ENCODE data around the gene CABLES1.

The CABLES1 gene

DNA sequence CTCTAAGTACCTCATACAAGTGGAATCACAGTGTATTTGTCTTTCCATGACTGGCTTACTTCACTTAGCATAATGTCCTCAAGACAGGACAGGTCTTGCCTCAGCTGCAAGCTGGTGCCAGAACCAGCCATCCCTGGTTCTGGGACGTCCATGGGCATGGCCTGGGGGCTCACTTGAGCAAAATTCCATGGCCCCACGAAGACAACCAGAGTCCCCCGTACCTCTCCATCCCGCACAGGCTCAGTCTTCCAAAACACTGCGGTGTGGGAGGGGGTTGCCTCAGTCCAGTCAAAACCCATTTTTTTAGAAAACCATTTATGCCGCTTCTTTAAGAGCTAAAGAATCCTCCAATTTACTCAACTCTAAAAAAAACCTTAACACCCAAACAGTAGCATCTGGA is 21.7 kb upstream of the CABLES1 start:
- no peak for DNase-seq (ENCODE audit: low spot score)

DNA sequence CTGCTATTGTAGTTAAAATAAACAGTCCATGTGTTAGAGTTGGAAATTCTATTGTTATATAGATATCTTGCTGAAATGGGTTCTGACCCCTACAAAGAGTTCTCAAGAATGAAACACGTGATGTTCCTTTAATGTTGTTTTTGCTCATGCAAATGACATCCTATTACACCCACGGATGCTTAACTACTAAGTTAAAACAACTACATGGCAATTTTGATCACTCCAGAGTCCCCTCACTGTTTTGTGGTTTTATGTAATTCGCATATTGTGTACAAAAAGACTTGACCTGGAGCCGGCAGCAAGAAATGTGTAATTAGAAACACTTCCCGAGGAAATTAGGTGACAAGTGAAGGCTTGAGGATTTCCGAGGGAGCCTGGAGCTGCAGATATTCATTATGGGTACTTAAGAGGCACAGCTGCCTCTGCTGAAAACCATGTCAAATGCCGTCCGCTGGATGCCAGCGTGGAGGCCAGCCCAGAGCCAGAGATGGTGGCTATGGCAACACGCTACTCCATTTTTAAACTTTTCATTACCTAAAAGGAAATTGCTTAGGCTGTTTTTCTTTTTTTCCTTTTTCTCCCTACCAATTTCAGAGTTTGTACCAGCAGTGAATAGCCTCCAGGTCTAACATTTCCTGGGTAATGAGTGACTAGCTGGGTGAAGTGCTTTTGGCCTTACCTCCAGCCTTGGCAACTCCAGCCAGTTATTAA is 21.0 kb upstream of the CABLES1 start:
- DNase-seq (ENCODE audit: low spot score): peak; percentile 13

DNA sequence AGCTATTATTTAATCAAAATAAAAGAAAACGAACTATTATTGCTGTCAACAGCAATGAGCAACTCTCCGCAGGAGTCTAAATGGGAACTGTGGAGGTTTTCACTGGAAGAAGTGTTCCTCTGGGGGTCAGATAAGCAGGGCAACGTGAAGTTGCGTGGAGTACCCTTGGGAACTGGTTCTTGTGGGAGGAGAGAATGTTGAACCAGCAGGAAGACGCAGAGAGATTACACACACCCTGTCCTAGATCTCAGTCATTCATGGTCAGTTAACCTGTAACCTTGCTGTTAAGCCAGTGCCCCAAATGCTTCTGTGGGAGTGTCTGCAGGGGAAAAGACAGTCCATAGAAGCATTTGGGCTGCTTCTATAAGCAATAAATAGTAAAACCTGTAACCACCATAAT is 20.4 kb upstream of the CABLES1 start:
- no peak for DNase-seq (ENCODE audit: low spot score)

DNA sequence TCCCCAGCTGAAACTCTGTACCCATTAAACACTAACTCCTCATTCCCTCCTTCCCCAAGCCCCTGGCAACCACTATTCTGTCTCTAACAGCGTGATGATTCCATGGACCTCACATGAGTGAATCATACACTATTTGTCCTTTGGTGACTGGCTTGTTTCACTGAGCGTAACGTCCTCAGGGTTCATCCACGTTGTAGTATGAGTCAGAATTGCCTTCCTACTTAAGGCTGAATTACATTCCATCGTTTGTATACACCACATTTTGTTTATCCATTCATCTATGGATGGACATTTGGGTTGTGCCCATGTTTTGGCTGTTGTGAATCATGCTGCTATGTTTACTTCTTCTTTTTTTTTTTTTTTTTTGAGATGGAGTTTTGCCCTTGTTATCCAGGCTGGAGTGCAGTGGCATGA is 19.6 kb upstream of the CABLES1 start:
- no peak for DNase-seq (ENCODE audit: low spot score)

DNA sequence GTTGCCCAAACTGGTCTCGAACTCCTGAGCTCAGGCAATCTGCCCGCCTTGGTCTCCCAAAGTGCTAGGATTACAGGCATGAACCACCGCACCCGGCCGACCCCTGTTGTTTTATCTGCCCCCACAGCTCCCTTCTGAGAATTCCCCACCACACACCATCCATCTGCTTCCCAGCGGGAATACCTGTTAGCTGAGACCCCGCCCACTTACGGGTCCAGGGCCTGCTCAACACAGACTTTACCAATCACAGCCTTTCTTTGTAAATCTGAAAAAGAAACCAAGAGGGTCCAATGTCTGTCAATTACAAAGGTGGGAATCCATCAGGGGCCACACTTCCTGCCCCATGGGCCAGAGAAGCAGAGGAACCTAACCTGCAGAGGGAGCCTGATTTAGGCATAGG is 14.2 kb upstream of the CABLES1 start:
- DNase-seq (ENCODE audit: low spot score): no peak

DNA sequence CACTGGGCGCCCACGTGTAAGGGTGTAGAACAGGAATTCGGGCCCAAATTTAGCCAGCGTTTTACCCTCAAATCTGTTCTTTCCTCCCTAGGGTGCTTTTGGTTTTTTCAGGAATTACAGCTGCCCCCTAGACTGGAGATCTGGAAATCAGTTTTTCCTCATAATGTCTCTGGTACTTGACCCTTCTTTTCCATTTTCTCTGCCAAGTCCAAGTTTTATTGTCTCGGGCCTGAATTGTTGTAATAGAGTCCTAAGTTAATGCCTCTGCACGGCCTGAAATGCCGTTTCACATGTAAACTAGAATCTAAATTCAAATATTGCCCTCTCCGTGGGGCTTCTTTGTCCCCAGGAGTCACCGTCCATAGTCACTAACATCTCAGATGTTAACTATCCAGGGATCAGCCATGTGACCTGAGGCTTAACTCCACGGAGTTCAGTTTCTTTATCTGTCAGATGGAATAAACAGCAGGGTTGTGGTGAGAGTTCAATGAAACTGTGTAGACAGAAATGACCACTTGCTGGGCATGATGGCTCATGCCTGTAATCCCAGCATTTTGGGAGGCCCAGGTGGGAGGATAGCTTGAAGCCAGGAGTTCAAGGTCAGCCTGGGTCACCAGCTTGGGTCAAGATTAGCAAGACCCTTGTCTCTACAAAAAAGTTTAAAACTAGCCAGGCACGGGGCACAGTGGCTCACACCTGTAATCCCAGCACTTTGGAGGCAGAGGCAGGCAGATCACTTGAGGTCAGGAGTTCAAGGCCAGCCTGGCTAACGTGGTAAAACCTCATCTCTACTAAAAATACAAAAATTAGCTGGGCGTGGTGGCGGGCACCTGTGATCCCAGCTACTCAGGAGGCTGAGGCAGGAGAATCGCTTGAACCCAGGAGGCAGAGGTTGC is 12.7 kb upstream of the CABLES1 start:
- no peak for DNase-seq (ENCODE audit: low spot score)

DNA sequence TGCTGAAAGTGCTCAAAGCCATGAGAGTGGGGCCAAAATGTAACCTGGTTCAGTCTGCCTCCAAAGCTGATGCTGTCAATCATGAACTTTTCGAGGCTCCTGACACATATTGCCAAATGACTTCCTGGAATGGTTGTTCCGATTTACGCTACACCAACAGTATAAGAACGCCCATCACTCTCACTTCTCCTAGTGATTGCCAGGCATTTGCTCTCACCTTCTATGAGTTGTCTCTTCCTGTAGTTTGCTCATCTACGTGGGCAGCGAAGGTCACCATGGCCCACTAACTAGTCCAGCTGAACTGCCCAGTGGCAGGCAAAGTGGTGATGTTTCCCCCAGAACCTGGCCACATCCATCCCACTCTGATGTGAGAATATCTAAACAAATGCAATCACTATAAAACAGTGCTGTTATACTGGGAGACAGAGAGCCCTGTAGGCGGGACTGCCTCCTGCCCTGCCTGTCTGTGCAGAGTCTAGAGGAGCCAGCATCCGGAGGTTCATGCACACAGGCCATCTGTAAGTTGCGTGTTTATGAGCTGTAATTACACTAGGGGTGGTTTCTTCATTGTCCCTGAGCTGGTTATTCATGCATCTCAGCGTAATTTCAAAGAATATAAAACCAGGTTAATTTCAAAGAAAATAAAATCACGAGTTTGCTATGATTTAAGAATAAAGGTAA is 8.8 kb upstream of the CABLES1 start:
- DNase-seq (ENCODE audit: low spot score): no peak

DNA sequence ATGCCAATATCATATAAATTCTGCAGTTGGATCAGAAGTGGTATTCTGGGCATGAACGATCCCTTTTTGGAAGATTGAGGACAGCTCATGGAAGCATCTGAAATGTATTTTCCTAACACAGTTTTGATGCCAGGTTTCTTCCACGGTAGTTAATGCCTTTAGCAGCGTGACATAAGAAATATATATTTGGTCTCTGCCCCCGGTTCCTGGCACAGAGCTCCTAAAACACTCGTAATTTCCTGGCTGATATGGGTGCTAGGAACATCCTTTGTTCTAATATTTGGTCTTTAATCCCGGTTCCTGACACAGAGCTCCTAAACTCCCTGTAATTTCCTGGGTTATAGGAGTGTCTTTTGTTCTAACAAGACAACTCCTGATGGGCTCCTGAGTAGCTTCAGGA is 8.2 kb upstream of the CABLES1 start:
- DNase-seq (ENCODE audit: low spot score): no peak

DNA sequence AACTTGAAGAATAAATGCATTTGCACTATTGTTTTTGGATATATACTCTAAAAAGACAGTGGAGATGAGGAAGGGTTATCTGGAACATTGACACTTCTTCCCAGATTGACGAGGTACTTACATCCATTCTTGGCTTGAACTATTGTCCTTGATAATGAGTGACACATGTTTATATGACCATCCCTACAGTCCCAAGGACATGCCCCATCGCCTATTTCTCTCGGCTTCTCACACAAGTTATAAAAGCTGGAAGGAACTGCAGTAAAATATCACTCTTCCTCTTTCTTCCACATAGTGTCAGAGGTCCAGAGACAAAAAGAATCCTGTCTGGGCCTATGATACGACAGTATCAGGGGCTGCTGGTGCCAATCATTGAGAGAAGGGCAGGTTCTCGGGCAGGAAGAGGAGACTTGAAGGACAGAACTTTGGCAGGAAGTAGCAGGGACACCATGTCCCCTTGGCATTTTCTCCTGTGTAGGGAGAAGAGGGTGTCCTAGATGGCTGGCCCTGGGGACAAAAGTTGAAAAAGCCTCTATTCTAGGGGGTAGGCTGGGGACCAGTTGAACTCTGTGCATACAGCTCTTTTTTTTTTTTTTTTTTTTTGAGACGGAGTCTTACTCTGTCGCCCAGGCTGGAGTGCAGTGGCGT is 5.8 kb upstream of the CABLES1 start:
- no peak for DNase-seq (ENCODE audit: low spot score)

DNA sequence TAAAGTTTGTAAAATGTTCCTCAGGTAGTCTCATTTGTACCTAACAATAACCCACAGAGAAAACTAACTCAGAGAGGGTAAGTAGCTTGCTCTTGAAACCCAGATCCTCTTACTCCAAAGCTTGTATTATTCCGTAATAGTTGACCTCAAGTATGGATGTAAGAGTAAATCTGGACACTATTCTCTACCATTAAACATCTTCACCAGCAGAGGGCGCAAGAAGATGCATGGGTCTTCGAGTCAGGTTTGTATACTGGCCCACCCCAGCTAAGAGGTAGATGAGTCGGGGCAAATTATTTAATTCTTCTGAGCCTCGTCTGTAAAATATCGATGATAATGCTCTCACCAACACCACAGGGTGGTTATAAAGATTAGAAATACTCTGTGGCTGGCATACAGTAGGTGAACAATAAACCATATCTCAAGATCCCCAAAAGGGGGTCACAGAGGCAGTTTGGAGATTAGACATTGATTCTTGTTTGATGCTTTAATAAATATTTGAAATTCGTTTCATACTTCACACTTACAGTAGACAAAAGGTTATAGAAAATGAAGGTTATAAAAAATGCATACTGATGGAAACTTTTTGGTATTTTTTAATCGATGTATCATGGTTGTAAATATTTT is 3.5 kb upstream of the CABLES1 start:
- DNase-seq (ENCODE audit: low spot score): no peak

DNA sequence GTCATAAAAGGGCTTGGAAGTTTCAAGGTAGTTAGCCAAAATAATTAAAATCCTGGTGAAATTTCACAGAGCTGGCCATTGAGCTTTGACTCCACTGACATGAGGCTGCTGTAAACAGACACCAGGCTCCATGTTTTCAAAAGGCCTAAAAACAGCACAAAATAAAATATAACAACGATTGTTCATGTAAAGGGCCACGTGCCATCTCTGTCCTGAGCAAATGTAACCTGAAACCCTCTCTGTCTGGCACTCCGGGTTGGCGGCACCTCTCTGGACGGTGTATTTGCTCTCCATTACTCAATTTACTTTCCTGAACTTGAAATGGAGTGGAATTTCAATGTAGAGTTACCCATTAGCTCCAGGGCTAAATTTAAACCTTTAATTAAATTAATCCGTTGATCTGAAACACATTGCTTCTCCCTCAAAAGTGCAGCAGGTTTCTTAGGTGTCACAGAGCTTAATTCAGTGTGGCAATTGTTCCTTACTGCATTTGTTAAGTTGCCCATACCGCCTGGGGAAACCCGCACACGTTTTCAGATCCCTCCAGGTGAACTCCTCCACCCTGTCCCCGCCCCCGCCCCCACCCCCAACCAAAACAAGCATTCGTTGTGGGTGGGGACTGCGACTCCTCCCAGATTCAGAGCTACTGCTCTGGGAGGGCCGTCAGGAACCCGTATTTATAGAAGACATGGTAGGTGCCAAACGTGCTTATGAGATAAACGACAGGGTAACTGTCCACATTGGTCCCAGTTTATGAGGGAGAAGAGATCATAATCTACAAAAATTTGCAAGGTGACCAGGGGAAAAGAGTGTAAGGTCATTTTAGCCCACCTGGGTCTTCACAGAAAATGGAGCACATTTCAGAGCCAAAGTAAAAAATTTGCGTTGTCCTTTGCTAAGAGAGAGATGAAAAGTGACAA is 1.2 kb upstream of the CABLES1 start:
- no peak for DNase-seq (ENCODE audit: low spot score)

DNA sequence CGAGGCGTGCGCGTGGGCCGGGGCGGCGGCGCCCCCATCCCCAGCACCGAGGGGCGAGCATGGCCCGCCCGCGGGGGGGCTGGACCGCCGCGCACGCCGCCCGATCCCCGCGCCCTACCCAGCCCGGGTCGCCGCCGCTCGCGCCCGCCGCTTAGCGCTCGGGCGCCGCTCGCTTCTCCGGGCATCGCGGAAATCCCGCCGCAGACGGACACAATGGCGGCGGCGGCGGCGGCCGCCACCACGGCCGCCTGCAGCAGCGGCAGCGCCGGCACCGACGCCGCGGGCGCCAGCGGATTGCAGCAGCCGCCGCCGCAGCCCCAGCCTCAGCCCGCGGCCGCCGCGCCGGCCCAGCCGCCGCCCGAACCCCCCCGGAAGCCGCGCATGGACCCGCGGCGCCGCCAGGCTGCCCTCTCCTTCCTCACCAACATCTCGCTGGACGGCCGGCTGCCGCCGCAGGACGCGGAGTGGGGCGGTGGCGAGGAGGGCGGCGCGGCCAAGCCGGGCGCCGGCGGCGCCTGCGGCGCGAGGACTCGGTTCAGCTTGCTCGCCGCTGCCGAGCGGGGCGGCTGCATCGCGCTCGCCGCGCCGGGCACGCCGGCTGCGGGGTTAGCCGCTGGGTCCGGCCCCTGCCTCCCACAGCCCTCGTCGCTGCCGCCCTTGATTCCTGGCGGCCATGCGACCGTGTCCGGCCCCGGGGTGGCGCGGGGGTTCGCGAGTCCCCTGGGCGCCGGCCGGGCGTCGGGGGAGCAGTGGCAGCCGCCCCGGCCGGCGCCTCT is 453 bp downstream of the CABLES1 start:
- DNase-seq (ENCODE audit: low spot score): no peak

DNA sequence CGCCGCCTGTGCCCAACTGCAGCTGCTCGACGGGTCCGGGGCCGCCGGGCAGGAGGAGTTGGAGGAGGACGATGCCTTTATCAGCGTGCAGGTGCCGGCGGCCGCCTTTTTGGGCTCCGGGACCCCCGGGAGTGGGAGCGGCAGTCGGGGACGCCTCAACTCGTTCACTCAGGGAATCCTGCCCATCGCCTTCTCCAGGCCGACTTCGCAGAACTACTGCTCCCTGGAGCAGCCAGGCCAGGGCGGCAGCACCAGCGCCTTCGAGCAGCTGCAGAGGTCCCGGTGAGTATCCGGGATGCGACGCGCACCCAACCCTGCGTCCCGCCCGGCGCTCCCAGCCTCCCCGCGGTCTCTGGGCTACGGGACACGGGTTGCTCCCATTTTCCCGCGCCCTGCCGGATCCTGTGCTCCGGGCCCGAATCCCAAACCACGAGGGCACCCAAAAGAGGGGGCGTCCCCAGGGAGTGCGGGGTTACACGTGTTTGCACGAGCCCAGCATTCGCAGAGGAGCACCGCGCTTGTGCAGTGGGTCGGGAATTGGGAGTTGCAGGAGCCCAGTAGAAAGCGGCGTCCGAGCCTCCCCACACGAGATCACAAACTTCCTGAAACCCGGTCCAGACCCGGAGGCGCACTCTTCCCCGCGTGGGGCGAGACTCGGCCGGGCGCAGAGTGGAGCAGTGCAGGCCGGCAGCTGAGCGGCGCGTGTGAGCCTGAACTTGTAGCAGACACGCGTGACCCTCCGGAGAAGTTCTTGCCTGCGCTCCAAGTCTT is 1.2 kb downstream of the CABLES1 start:
- no peak for DNase-seq (ENCODE audit: low spot score)

DNA sequence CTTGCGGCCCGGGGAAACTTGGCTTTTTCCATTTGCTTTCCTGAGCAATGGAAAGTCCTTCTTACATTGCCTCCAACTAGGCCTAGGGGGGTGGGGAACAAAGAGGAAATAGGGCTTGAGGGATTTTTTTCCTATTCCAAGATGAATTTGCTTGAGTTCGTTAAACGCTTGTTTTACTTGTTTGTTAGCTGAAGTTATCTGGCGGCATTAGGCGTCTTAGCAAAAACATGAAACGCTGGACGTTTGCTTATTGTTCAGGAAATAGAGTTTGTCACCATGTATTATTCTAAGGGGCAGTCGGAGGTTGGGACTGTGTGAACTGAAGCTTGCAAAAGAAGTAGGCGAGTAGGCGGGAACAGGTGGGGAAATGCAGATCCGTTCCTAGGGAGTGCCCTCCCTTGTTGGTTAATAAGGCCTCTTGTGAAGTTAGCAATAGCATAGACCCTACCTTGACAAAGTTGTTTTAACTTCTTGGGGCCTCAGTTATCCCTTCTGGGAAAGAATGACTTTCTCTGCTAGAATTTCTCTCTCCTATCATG is 1.9 kb downstream of the CABLES1 start:
- no peak for DNase-seq (ENCODE audit: low spot score)

DNA sequence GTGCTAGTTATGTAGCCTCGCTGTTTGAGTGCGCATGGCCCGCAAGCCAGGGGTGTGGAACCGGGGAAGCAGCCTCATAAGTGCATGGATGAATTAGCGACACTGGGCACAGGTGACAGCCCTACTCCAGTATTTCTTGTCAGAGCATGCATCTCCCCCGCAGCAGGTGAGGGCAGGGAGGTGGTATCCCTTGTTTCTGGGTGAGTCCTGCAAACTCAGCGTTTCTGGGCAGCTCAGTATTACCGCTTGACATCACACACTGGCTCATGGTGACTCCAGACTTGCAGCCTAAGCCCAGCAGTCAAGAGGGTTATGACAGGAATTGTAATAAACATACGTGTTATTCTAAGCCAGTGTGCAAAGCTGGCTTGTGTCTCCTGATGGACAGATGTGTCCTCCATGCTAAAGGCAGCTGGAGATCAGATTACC is 2.5 kb downstream of the CABLES1 start:
- DNase-seq (ENCODE audit: low spot score): no peak

DNA sequence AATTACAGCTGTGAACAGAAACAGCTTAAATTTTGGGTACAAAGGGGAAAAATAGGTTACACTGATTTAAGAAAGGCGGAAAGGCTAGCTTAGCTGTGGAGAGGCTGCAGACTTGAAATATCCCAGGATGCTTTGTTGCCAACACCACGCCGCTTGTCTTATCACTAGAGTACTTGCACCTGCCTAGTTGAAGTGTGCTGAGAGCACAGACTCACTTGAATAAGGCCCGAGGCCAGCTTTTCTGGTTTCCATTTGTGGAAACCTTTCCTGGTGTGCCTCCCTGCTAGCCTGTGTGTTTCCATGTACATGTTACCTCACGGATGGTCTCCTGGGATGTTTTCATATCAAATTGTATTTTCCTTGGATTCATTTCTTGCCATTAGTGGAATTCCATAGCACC is 3.2 kb downstream of the CABLES1 start:
- no peak for DNase-seq (ENCODE audit: low spot score)

DNA sequence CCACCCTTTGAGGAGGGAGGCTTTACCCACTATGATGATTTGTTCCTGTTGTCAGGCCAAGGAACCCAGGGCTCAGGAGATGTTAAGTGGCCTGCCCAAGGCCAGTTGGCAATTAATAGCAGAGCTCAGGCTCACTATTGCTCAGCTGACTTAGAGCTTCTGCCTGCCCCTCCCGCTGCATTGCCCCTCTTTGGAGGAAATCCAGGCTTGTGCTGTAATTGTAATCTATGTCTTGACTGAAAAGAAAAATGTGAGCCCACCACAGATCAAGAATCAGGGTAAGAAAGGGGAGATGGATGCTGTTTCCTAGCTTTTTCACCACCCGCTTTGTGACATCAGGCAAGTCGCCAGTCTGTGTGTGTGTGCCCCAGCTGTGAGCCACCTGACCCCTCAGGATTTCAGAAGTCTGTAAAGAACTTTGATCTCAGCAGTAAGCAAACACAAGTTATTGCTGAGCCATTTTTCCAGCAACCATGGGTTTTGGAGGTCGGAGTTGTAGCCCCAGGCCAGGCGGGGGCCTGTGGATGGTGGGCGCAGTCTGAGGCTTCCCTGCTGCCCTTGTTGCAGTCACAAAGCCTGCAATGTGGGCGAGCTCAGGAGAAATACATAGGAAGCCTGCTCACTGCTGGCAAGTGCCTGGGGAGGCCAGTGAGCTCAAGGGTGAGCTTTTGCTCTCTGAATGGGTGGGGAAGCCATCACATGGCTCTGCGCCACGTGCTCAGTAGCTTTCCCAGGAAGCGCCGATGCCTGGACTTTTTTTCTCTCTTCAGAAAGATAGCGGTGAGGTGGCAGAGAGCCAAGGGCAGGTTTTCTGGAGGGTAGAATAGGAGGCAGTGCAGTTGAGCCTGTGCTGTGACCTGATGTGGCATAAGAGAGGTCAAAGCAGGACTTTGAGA is 6.1 kb downstream of the CABLES1 start:
- no peak for DNase-seq (ENCODE audit: low spot score)

All from globus pallidus (tissue), 1 donor.